ENCODE results near the gene NPDC1. TPM values are rescaled to one million over a fixed set of nuclear protein-coding genes. Genes with fewer than 3 reads are reported as not detected.

NPDC1 gene
- total and polyA plus RNA-seq, 2 experiments from 2014 or later, result 43.1 to 121 TPM

DNA sequence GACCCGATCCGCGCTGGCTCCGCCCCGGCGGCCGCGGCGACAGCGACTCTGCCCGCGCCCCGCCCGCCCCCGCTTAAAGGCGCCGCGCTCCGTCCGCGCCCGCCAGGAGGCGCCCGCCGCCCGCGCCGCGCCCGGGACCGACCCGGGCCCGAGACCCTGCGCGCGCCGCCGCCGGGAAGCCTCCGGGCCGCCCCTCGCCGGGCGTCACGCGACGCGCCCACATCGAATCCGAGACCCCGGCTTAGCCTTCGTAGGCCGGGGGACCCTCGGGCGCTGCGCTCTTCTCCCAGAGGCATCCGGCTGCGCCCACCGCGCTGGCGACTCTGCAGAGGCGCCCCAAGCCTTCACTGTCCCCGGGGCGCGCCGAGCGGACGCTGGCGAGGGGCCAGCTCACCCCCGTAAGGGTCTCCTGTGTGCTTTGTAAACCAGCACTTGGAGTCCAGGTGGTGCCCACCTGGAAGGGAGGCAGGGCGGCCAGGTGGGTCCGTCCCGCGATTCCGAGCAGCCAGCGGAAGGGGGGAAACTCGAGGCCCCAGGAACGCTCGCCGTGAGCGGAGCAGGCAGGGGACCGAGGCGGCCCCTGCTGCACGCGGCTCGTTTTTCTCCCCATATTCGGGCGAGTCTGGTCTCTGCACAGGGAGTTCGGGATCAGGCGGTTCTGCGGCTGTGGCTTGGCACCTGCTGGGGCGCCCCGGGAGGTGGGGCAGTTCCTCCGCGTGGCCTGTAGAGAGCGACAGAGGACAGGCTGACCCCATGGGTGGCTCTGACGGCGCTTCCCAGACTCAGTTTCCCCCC, 17.5 kb downstream of the NPDC1 start:
- Histone ChIP-seq H3K27me3 (replicated peaks; ENCODE audit: insufficient read depth) (no peaks in the 10 kb centered on the region), H3K9me2 (ENCODE audit: insufficient read depth) (no peaks in the 10 kb centered on the region), H3K79me2 (ENCODE audit: insufficient read depth) (no peaks in the 10 kb centered on the region), H3F3A (ENCODE audit: insufficient read depth) (no peaks in the 10 kb centered on the region), H3K27ac (no peak overlapping the region), H3K9ac (peak overlapping the region; percentile 62), H4K20me1 (ENCODE audit: insufficient read depth) (no peaks in the 10 kb centered on the region), H3K4me3 (peak overlapping the region; percentile 72), H3K9me3 (ENCODE audit: low read depth) (no peaks in the 10 kb centered on the region), H3K4me1 (ENCODE audit: insufficient read depth) (no peaks in the 10 kb centered on the region), H3K4me2 (ENCODE audit: unreplicated experiment) (peak overlapping the region; percentile 86), H3K36me3 (ENCODE audit: low read depth) (no peaks in the 10 kb centered on the region), H2AFZ (peak overlapping the region; percentile 79)
- in situ Hi-C loops (cut with MboI), result no loop called here
- peak; percentile 80 for DNase-seq
- WGBS, 2 experiments (ENCODE audit: low coverage in 1 of 2, low lambda C conversion rate in 2 of 2, missing lambda C conversion rate in 2 of 2), result 2% methylated on average over 41 to 43 of the region's 98 CpGs
- TF ChIP-seq EZH2 (IDR thresholded peaks at IDR 0.05; ENCODE audit: insufficient read depth, poor library complexity, severe bottlenecking), result no peak
- TF ChIP-seq EZH2phosphoT487 (IDR thresholded peaks at IDR 0.05; ENCODE audit: insufficient read depth, low read depth), result no peak

DNA sequence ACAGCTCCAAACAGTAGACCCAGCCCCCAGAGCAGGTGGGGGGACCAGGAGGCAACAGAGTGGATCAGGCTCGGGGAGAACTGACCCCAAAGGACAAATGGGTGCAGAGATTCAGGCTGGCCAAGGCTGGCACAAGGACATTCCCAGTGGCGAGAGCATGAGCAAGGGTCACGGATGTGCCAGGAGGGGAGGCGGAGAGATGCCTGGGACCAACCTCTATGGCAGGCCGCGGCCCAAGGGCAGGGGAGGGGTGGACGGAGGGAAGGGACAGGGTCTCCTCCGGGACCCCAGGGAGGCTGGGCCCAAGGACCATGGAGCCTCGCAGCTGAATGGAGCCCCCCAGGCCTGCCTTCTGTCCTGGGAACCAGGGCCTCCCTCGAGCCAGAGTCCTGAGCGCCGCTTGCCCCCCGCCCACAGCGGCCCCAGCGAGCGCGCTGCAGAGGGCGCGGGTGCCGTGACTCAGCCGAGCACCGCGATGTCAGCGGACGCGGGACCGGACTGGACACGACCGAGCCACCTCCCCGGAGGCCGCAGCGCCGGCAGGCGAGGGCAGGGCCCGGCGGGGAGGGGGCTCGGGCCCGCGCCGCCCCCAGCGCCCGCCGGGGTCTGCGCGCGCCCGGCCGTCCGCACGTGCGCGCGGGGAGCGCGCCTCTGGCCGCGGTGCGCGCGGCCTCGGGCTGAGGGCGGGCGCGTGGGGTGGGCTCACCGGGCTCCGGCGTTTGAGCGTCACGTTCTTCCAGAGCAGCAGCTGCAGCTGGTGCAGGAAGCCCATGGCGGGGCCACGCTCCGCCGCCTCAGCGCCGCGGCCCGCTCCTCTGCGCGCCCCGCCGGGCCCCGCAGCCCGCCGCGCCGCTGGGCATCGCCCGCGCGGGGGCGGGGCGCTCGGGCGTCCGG, 18.4 kb downstream of the NPDC1 start, which contains the start of gene ABCA2:
Gene ABCA2 (minus strand): TSS at position 869 of the 894 bp plus-strand sequence. CDS start 97 bp downstream, at position 772.
- Histone ChIP-seq H3K9ac (peak within 1 kb of the TSS; percentile 72), H3K36me3 (ENCODE audit: low read depth) (no peaks in the 10 kb centered on the region), H4K20me1 (ENCODE audit: insufficient read depth) (no peaks in the 10 kb centered on the region), H3K27ac (no peak within 1 kb of the TSS), H3K9me2 (ENCODE audit: insufficient read depth) (no peaks in the 10 kb centered on the region), H3K79me2 (ENCODE audit: insufficient read depth) (no peaks in the 10 kb centered on the region), H3K4me1 (ENCODE audit: insufficient read depth) (no peaks in the 10 kb centered on the region), H3K9me3 (ENCODE audit: low read depth) (no peaks in the 10 kb centered on the region), H3F3A (ENCODE audit: insufficient read depth) (no peaks in the 10 kb centered on the region), H2AFZ (peak within 1 kb of the TSS; percentile 79), H3K4me2 (ENCODE audit: unreplicated experiment) (peak within 1 kb of the TSS; percentile 86), H3K4me3 (peak within 1 kb of the TSS; percentile 77), H3K27me3 (replicated peaks; ENCODE audit: insufficient read depth) (no peaks in the 10 kb centered on the region)
- in situ Hi-C loops (cut with MboI), result no loop called here
- TF ChIP-seq EZH2phosphoT487 (IDR thresholded peaks at IDR 0.05; ENCODE audit: insufficient read depth, low read depth) (no peak), EZH2 (IDR thresholded peaks at IDR 0.05; ENCODE audit: insufficient read depth, poor library complexity, severe bottlenecking) (no peak)
- DNase-seq, result peak; percentile 74
- 2% methylated on average over 16 to 65 of the region's 95 CpGs for WGBS, 2 experiments (ENCODE audit: low coverage in 1 of 2, low lambda C conversion rate in 2 of 2, missing lambda C conversion rate in 2 of 2)

- no peak overlapping the region for H3K4me2 ChIP-seq (ENCODE audit: unreplicated experiment)
- H3K4me1 ChIP-seq (ENCODE audit: insufficient read depth), result no peaks in the 10 kb centered on the region
- peak overlapping the region; percentile 77 for H3K4me3 ChIP-seq
- H2AFZ ChIP-seq, result no peak overlapping the region
- in situ Hi-C loops (cut with MboI), result no loop called here
- H3K27ac ChIP-seq, result no peak overlapping the region
- WGBS, 2 experiments (ENCODE audit: low coverage in 1 of 2, low lambda C conversion rate in 2 of 2, missing lambda C conversion rate in 2 of 2), result 68 to 78% methylated on average over 4 of the region's 4 CpGs
- no peak for DNase-seq
- no peaks in the 10 kb centered on the region for H3F3A ChIP-seq (ENCODE audit: insufficient read depth)
- H3K27me3 ChIP-seq (replicated peaks; ENCODE audit: insufficient read depth), result no peaks in the 10 kb centered on the region
- H3K9ac ChIP-seq, result no peak overlapping the region
- H3K9me3 ChIP-seq (ENCODE audit: low read depth), result no peaks in the 10 kb centered on the region
- H3K79me2 ChIP-seq (ENCODE audit: insufficient read depth), result no peaks in the 10 kb centered on the region
- no peak for TF ChIP-seq EZH2phosphoT487 (IDR thresholded peaks at IDR 0.05; ENCODE audit: insufficient read depth, low read depth)
- no peaks in the 10 kb centered on the region for H3K36me3 ChIP-seq (ENCODE audit: low read depth)
- no peaks in the 10 kb centered on the region for H4K20me1 ChIP-seq (ENCODE audit: insufficient read depth)
- H3K9me2 ChIP-seq (ENCODE audit: insufficient read depth), result no peaks in the 10 kb centered on the region
Measured at GRCh38 chr9:137026828-137027227, 19.1 kb downstream of the NPDC1 start.

- Histone ChIP-seq H3K9ac (no peak overlapping the region), H2AFZ (no peak overlapping the region), H3K4me2 (ENCODE audit: unreplicated experiment) (no peak overlapping the region), H4K20me1 (ENCODE audit: insufficient read depth) (no peaks in the 10 kb centered on the region), H3K27me3 (replicated peaks; ENCODE audit: insufficient read depth) (no peaks in the 10 kb centered on the region), H3F3A (ENCODE audit: insufficient read depth) (no peaks in the 10 kb centered on the region), H3K4me3 (no peak overlapping the region), H3K27ac (no peak overlapping the region), H3K9me2 (ENCODE audit: insufficient read depth) (no peaks in the 10 kb centered on the region), H3K79me2 (ENCODE audit: insufficient read depth) (no peaks in the 10 kb centered on the region), H3K9me3 (ENCODE audit: low read depth) (no peaks in the 10 kb centered on the region), H3K4me1 (ENCODE audit: insufficient read depth) (no peaks in the 10 kb centered on the region), H3K36me3 (ENCODE audit: low read depth) (no peaks in the 10 kb centered on the region)
- in situ Hi-C loops (cut with MboI), result no loop called here
- WGBS, 2 experiments (ENCODE audit: low coverage in 1 of 2, low lambda C conversion rate in 2 of 2, missing lambda C conversion rate in 2 of 2), result 64 to 70% methylated on average over 2 of the region's 2 CpGs
- no peak for DNase-seq
- TF ChIP-seq EZH2phosphoT487 (IDR thresholded peaks at IDR 0.05; ENCODE audit: insufficient read depth, low read depth) (no peak), EZH2 (IDR thresholded peaks at IDR 0.05; ENCODE audit: insufficient read depth, poor library complexity, severe bottlenecking) (no peak)
Measured at GRCh38 chr9:137026384-137026783, 19.6 kb downstream of the NPDC1 start.
